SK-N-SH (cell line): ENCODE data around the gene VWF. TPM values are rescaled to one million over a fixed set of nuclear protein-coding genes. Genes with fewer than 3 reads are reported as not detected.

Experiments
- CTCF ChIA-PET: fragments of 300-600, 350-600 bp; formaldehyde crosslinking; extraction: SDS; loops from one replicate; lab custom pipeline; 2021; lab: Yijun Ruan, JAX
- POLR2A ChIA-PET: fragments of 350-600 bp; sonication (Branson Sonifier 250); formaldehyde crosslinking; extraction: SDS; loops from one replicate; lab custom pipeline; 2020; ENCODE audit warnings: antibody characterized with exemption, inconsistent platforms; lab: Yijun Ruan, JAX
- DNase-seq: peaks from one replicate; pipeline ENCODE4 v3.0.0; 2012
- H2AFZ ChIP-seq: fragments of 200-600 bp; sonication (generic); 2 replicates; pipeline ENCODE4 v1.8.1; 2016; ENCODE audit warnings: antibody characterized with exemption, mild to moderate bottlenecking, low read depth
- H3F3A ChIP-seq: fragments of 200-600 bp; sonication (generic); replicated peaks from 2 replicates; pipeline ENCODE3; 2016; ENCODE audit warnings: antibody characterized with exemption, mild to moderate bottlenecking; ENCODE audit not compliant: insufficient read depth
- H3K27ac ChIP-seq, 2 experiments: fragments of 200-500 bp in 1 of 2; fragments of 200-600 bp in 1 of 2; sonication (Bioruptor generic) in 1 of 2; sonication (generic), shearing (Covaris generic) in 1 of 2; 2 replicates each; pipeline versions ENCODE4 v1.5.1 to v1.6.1; 2014 to 2016; ENCODE audit warnings: low read depth in 2 of 2, inconsistent platforms in 1 of 2, low read length in 1 of 2, mild to moderate bottlenecking in 1 of 2, mixed read lengths in 1 of 2
- H3K27me3 ChIP-seq: fragments of 200-600 bp; sonication (generic), shearing (Covaris generic); 2 replicates; pipeline ENCODE4 v1.6.1; 2016; ENCODE audit warnings: mixed run types; ENCODE audit not compliant: insufficient read depth
- H3K36me3 ChIP-seq, 2 experiments: fragments of 200-500 bp in 1 of 2; fragments of 200-600 bp in 1 of 2; sonication (Bioruptor generic) in 1 of 2; sonication (generic) in 1 of 2; replicated peaks in 1 of 2; 2 replicates each; pipeline versions ENCODE3 to v1.5.1; 2014 to 2016; ENCODE audit warnings: low read length in 1 of 2, mild to moderate bottlenecking in 1 of 2; ENCODE audit not compliant: insufficient read depth in 2 of 2, control insufficient read depth in 1 of 2
- H3K4me1 ChIP-seq, 2 experiments: fragments of 200-500 bp in 1 of 2; fragments of 200-600 bp in 1 of 2; sonication (Bioruptor generic) in 1 of 2; sonication (generic), shearing (Covaris generic) in 1 of 2; 2 replicates each; pipeline versions ENCODE4 v1.5.1 to v1.6.1; 2014 to 2016; ENCODE audit warnings: low read depth in 1 of 2, low read length in 1 of 2, mixed run types in 1 of 2; ENCODE audit not compliant: insufficient read depth in 2 of 2, control insufficient read depth in 1 of 2
- H3K4me2 ChIP-seq: fragments of 200-600 bp; sonication (generic), shearing (Covaris generic); 2 replicates; pipeline ENCODE4 v1.6.1; 2017; ENCODE audit warnings: mixed run types
- H3K4me3 ChIP-seq, 2 experiments: fragments of 200-500 bp in 1 of 2; fragments of 200-600 bp in 1 of 2; sonication (Bioruptor generic) in 1 of 2; sonication (generic), shearing (Covaris generic) in 1 of 2; 2 replicates each; pipeline versions ENCODE4 v1.5.1 to v1.8.1; 2014 to 2016; ENCODE audit warnings: low read depth in 2 of 2, inconsistent platforms in 1 of 2, low read length in 1 of 2, mild to moderate bottlenecking in 1 of 2, mixed read lengths in 1 of 2, moderate library complexity in 1 of 2
- H3K79me2 ChIP-seq: fragments of 200-600 bp; sonication (generic); 2 replicates; pipeline ENCODE4 v1.8.1; 2017; ENCODE audit warnings: mild to moderate bottlenecking; ENCODE audit not compliant: insufficient read depth
- H3K9ac ChIP-seq: fragments of 200-600 bp; sonication (generic); 2 replicates; pipeline ENCODE4 v1.6.1; 2017; ENCODE audit warnings: mixed run types
- H3K9me2 ChIP-seq: fragments of 200-600 bp; sonication (generic); 2 replicates; pipeline ENCODE4 v1.6.1; 2017; ENCODE audit warnings: mixed run types
- H3K9me3 ChIP-seq: fragments of 200-600 bp; sonication (generic); 2 replicates; pipeline ENCODE4 v1.6.1; 2017; ENCODE audit warnings: mixed run types, mild to moderate bottlenecking, moderate library complexity
- H4K20me1 ChIP-seq: fragments of 200-600 bp; sonication (generic); 2 replicates; pipeline ENCODE4 v1.6.1; 2017; ENCODE audit warnings: mild to moderate bottlenecking, mixed run types; ENCODE audit not compliant: insufficient read depth
- EZH2phosphoT487 ChIP-seq: fragments of 200-600 bp; sonication (generic); IDR thresholded peaks from 2 replicates; pipeline ENCODE4 v1.6.1; 2017; ENCODE audit warnings: low read depth, mixed run types, mild to moderate bottlenecking, antibody characterized with exemption, moderate library complexity, borderline replicate concordance
- FOXJ3 ChIP-seq: sonication (generic); formaldehyde crosslinking; IDR thresholded peaks from 2 replicates; pipeline ENCODE4 v1.5.1; 2020; ENCODE audit warnings: mild to moderate bottlenecking, missing genetic modification reagents
- GATA2 ChIP-seq: sonication (generic); formaldehyde crosslinking; IDR thresholded peaks from 2 replicates; pipeline ENCODE4 v1.5.0; 2020; ENCODE audit warnings: mild to moderate bottlenecking, missing genetic modification reagents
- JUND ChIP-seq: IDR thresholded peaks from 2 replicates; pipeline ENCODE4 v1.4.0; 2012
- MAX ChIP-seq: IDR thresholded peaks from 2 replicates; pipeline ENCODE4 v1.4.0; 2012; ENCODE audit warnings: low read depth
- MXI1 ChIP-seq: IDR thresholded peaks from 2 replicates; pipeline ENCODE4 v1.6.1; 2012; ENCODE audit warnings: mild to moderate bottlenecking, low read depth, low read length, improper control_type of control experiment
- NRF1 ChIP-seq: IDR thresholded peaks from 2 replicates; pipeline ENCODE4 v1.6.1; 2012; ENCODE audit warnings: low read depth, mild to moderate bottlenecking, low read length
- POLR2AphosphoS5 ChIP-seq: IDR thresholded peaks from 2 replicates; pipeline ENCODE4 v1.6.1; 2012; ENCODE audit warnings: low read depth, low read length
- RXRA ChIP-seq: IDR thresholded peaks from 2 replicates; pipeline ENCODE4 v1.4.0; 2012; ENCODE audit warnings: low read depth, mild to moderate bottlenecking, borderline replicate concordance
- TEAD4 ChIP-seq: IDR thresholded peaks from 2 replicates; pipeline ENCODE4 v1.4.0; 2012; ENCODE audit warnings: mild to moderate bottlenecking, borderline replicate concordance; ENCODE audit not compliant: insufficient read depth
- USF1 ChIP-seq: IDR thresholded peaks from 2 replicates; pipeline ENCODE4 v1.4.0; 2012; ENCODE audit warnings: low read depth, borderline replicate concordance
- WGBS: methylation state at CpG from one replicate; pipeline ENCODE4 v1.1.6; 2017; ENCODE audit warnings: low lambda C conversion rate; 5-methylcytosine and 5-hydroxymethylcytosine counted together
- polyA plus RNA-seq, 3 experiments: library from polyadenylated mRNA; depleted of rRNA; stranded (reverse); fragments of >200 nt; gene quantifications; 2 replicates each; pipeline ENCODE4 v1.2.3, GENCODE V29; 2012
- TF ChIP-seq, protein P1 (sequence below): fragments of 150-350 bp; IDR thresholded peaks from 2 replicates; pipeline ENCODE4 v1.6.1; 2017; ENCODE audit warnings: antibody characterized with exemption, low read length, low read depth, borderline replicate concordance

Gene VWF
- polyA plus RNA-seq, 1 of the 3 experiments (the other 2 are of a cell fraction): 0.12 TPM

GRCh38 chr12:5927732-5928516 is 196.5 kb downstream of the VWF start:
- H3K9ac ChIP-seq: no peak overlapping the region
- H3K4me3 ChIP-seq: no peak overlapping the region
- H3K4me2 ChIP-seq: no peak overlapping the region
- H4K20me1 ChIP-seq: no peaks in the 10 kb centered on the region
- no peaks in the 10 kb centered on the region for H3F3A ChIP-seq
- no peaks in the 10 kb centered on the region for H3K36me3 ChIP-seq
- CTCF ChIA-PET: no interaction called here
- H3K79me2 ChIP-seq: no peaks in the 10 kb centered on the region
- POLR2A ChIA-PET: no interaction called here
- DNase-seq: no peak
- H3K9me2 ChIP-seq: no peaks in the 10 kb centered on the region
- H3K27me3 ChIP-seq: peaks cover 12% of the 10 kb centered on the region; the same call in 1 of the 2 replicates
- H3K4me1 ChIP-seq: no peaks in the 10 kb centered on the region
- H2AFZ ChIP-seq: no peak overlapping the region
- 51% methylated on average over 4 of the region's 4 CpGs for WGBS
- TF ChIP-seq FOXJ3 (CRISPR knock-in tag): no peak
- TF ChIP-seq, all 33 proteins: peak for 0
- no peaks in the 10 kb centered on the region for H3K9me3 ChIP-seq
- no peak overlapping the region for H3K27ac ChIP-seq

DNA sequence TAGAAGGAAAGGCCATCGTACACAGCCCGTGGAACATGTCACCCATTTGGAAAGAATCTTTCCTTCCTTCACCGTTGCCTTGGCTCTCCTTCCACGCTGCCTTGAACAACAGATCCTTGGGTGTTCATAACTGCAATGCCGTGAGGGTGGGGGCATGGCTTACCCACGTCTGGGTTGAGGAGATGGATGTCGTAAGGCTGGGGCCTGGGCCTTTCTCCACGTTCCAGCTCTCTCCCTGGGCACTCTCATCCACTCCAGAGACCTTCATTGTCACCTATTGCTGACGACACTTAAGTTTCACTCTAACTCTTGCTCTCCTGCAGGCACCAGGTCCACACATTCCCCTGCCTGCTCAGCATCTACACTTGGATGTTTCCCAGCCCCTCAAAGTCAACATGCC is 198.8 kb downstream of the VWF start:
- Histone ChIP-seq H3K4me3 (no peak overlapping the region), H3K9me3 (no peaks in the 10 kb centered on the region), H3K27me3 (peaks cover 12% of the 10 kb centered on the region; the same call in 1 of the 2 replicates), H3K27ac (no peak overlapping the region), H3K9me2 (no peaks in the 10 kb centered on the region), H3K9ac (no peak overlapping the region), H4K20me1 (no peaks in the 10 kb centered on the region), H3K4me2 (no peak overlapping the region), H3K36me3 (no peaks in the 10 kb centered on the region), H3F3A (no peaks in the 10 kb centered on the region), H3K79me2 (no peaks in the 10 kb centered on the region), H3K4me1 (no peaks in the 10 kb centered on the region), H2AFZ (no peak overlapping the region)
- DNase-seq: no peak
- TF ChIP-seq TEAD4: no peak
- no peak for TF ChIP-seq RXRA
- no peak for TF ChIP-seq EZH2phosphoT487
- TF ChIP-seq GATA2: no peak
- no peak for TF ChIP-seq JUND
- TF ChIP-seq, protein P1, sequence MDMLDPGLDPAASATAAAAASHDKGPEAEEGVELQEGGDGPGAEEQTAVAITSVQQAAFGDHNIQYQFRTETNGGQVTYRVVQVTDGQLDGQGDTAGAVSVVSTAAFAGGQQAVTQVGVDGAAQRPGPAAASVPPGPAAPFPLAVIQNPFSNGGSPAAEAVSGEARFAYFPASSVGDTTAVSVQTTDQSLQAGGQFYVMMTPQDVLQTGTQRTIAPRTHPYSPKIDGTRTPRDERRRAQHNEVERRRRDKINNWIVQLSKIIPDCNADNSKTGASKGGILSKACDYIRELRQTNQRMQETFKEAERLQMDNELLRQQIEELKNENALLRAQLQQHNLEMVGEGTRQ: no peak
- no peak for TF ChIP-seq USF1
- POLR2A ChIA-PET: no interaction called here
- CTCF ChIA-PET: no interaction called here
- WGBS: 5% methylated on average over 9 of the region's 9 CpGs

GRCh38 chr12:5924342-5924741 is 200.1 kb downstream of the VWF start:
- Histone ChIP-seq H3K27ac (no peak overlapping the region), H3K4me3 (no peak overlapping the region), H3K27me3 (peaks cover 12% of the 10 kb centered on the region; the same call in 1 of the 2 replicates), H3K9me2 (no peaks in the 10 kb centered on the region), H3K9ac (no peak overlapping the region), H4K20me1 (no peaks in the 10 kb centered on the region), H2AFZ (no peak overlapping the region), H3K4me2 (no peak overlapping the region), H3K4me1 (no peaks in the 10 kb centered on the region), H3K36me3 (no peaks in the 10 kb centered on the region), H3K9me3 (no peaks in the 10 kb centered on the region), H3K79me2 (no peaks in the 10 kb centered on the region), H3F3A (no peaks in the 10 kb centered on the region)
- WGBS: 31% methylated on average over 7 of the region's 7 CpGs
- DNase-seq: no peak
- TF ChIP-seq MAX (no peak), NRF1 (no peak), USF1 (no peak), MXI1 (no peak), POLR2AphosphoS5 (no peak)
- POLR2A ChIA-PET: no interaction called here
- CTCF ChIA-PET: no interaction called here
